Hepatocyte (in vitro differentiated cells): ENCODE data around the gene DNAJC15.

Experiments
- EZH2 ChIP-seq: fragments of 200-600 bp; sonication (generic); IDR thresholded peaks from 2 replicates; pipeline ENCODE4 v1.6.1; 2016; ENCODE audit warnings: antibody characterized with exemption, mild to moderate bottlenecking, borderline replicate concordance
- EZH2phosphoT487 ChIP-seq: fragments of 200-600 bp; sonication (generic); IDR thresholded peaks from one replicate; pipeline ENCODE4 v1.6.1; 2018; ENCODE audit warnings: antibody characterized with exemption, mild to moderate bottlenecking, low read depth, moderate library complexity; ENCODE audit not compliant: unreplicated experiment, severe bottlenecking

GRCh38 chr13:43033038-43033437 is 9.7 kb downstream of the DNAJC15 start:
- no peak for TF ChIP-seq EZH2phosphoT487
- TF ChIP-seq EZH2, result no peak
